Chondrocyte (in vitro differentiated cells): Measurements from ENCODE around the gene VARS1. TPM values are rescaled to one million over a fixed set of nuclear protein-coding genes. Genes with fewer than 3 reads are reported as not detected.

ENCODE experiments used
- DNase-seq: peaks from one replicate; pipeline ENCODE4 v3.0.0; 2021; ENCODE audit warnings: mixed read lengths, low spot score
- H3K27ac Mint-ChIP-seq: one replicate; pipeline ENCODE4 v1.8.0; 2021; ENCODE audit warnings: mild to moderate bottlenecking, moderate library complexity, mixed read lengths; ENCODE audit not compliant: unreplicated experiment
- H3K27me3 Mint-ChIP-seq: 2 replicates; pipeline ENCODE4 v1.8.0; 2021; ENCODE audit warnings: low read depth, mixed read lengths
- H3K36me3 Mint-ChIP-seq: 2 replicates; pipeline ENCODE4 v1.8.0; 2021; ENCODE audit warnings: low read depth, mixed read lengths
- H3K4me1 Mint-ChIP-seq: 2 replicates; pipeline ENCODE4 v1.8.0; 2021; ENCODE audit warnings: low read depth, mild to moderate bottlenecking, mixed read lengths
- H3K4me3 Mint-ChIP-seq: one replicate; pipeline ENCODE4 v1.8.0; 2021; ENCODE audit warnings: mild to moderate bottlenecking, moderate library complexity, mixed read lengths; ENCODE audit not compliant: unreplicated experiment
- H3K9me3 Mint-ChIP-seq: 2 replicates; pipeline ENCODE4 v1.8.0; 2021; ENCODE audit warnings: low read depth, mixed read lengths
- total RNA-seq: library from RNA; stranded (reverse); gene quantifications from 3 replicates; pipeline ENCODE4 v1.2.1, GENCODE V29; 2021
- TF ChIP-seq, protein P1 (sequence below): fragments of 200-600 bp; sonication (generic); IDR thresholded peaks from 2 replicates; pipeline ENCODE4 v1.5.0; 2021; ENCODE audit warnings: antibody characterized with exemption, mild to moderate bottlenecking, moderate library complexity

VARS1 gene
- total RNA-seq, 1 donor from 2014 or later, result 71.1 TPM

DNA sequence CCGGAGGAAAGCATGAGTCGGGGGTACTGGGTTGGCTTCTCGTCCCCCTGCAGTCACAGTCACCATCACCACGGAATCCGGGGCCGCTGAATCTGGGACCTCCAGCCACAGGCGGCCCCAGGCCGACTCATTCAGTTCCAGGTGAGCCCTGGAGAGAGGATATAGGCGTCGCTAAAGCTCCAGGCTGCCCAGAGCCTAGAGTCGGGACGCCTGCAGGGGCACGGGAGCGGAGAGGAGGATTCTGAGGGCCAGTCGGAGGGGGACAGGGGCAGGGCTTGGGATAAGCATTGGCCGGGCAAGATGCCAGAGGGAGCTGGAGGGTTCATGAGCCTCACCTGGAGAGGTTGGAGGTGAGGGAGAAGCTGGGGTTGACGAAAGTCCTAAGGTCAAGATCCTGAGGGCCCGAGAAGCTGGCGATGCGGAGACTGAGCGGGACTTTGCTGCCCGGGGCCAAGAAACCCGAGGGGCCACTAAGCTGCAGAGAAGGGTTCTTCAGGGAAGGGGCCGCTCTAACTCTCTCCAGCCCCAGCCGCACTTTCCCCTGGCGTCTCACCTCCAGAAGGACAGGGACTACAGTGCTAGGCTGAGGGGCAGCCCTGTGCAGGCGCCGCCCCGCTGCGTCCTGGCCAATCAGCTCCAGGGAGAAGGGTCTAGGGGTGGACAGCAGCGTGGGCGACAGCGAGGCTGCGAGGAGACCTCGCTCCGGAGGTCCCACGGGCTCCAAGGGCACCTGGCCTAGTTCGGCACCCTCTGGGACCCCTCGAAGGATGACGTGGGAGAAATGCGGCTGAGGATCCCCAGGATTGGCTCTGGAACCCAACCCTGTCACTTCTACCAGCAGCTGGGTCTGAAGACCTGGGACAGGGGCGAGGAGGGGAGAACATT lies 29.4 kb downstream of the VARS1 start:
- no peak overlapping the region for H3K27ac Mint-ChIP-seq
- peaks cover 10% of the 10 kb centered on the region for H3K4me1 Mint-ChIP-seq
- H3K4me3 Mint-ChIP-seq, result no peak overlapping the region
- H3K9me3 Mint-ChIP-seq, result no peaks in the 10 kb centered on the region
- no peaks in the 10 kb centered on the region for H3K27me3 Mint-ChIP-seq
- no peak for DNase-seq
- TF ChIP-seq, protein P1, sequence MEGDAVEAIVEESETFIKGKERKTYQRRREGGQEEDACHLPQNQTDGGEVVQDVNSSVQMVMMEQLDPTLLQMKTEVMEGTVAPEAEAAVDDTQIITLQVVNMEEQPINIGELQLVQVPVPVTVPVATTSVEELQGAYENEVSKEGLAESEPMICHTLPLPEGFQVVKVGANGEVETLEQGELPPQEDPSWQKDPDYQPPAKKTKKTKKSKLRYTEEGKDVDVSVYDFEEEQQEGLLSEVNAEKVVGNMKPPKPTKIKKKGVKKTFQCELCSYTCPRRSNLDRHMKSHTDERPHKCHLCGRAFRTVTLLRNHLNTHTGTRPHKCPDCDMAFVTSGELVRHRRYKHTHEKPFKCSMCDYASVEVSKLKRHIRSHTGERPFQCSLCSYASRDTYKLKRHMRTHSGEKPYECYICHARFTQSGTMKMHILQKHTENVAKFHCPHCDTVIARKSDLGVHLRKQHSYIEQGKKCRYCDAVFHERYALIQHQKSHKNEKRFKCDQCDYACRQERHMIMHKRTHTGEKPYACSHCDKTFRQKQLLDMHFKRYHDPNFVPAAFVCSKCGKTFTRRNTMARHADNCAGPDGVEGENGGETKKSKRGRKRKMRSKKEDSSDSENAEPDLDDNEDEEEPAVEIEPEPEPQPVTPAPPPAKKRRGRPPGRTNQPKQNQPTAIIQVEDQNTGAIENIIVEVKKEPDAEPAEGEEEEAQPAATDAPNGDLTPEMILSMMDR, result no peak
- H3K36me3 Mint-ChIP-seq, result peaks cover 2% of the 10 kb centered on the region

DNA sequence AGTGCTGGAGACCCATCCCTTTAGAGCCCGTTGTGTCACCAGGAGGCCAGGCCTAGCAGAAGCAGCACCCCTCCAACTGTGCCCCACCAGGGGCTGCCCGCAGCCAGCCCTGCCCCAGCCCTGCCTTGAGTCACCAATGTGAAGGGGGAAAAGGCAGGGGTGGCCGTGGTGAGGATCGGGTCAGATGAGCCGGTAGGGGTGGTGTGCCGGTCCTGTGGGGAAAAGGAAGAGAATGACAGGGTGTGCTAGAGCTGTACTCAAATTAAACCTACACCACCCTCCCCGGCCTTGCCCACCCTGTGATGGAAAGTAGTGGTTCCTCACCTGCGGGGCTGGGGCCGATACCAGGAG lies 30.0 kb downstream of the VARS1 start:
- TF ChIP-seq, protein P1, result no peak
- Mint-ChIP-seq H3K27me3 (no peaks in the 10 kb centered on the region), H3K4me1 (peaks cover 10% of the 10 kb centered on the region), H3K9me3 (no peaks in the 10 kb centered on the region), H3K36me3 (peaks cover 3% of the 10 kb centered on the region), H3K27ac (no peak overlapping the region), H3K4me3 (no peak overlapping the region)
- no peak for DNase-seq

DNA sequence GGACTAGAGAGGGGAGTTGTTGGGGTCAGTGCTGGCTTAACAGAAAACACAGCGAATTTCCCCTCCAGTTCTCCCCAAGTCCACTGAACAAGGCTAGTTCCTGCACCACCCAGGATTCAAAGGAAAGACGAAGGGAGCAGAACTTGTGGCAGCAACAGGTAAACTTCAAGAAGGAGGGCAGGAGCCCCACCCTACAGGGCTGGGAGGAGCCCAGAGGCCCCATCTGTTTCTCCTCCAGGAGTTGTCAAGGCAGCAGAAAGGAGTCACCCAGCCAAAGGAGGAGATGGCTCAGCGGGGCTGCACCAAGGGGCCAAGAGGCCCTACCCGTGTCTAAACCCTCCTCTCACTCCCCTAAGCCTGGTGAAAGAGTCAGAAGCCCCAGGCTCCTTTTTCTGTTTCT lies 31.4 kb downstream of the VARS1 start:
- no peak overlapping the region for H3K27ac Mint-ChIP-seq
- peaks cover 6% of the 10 kb centered on the region for H3K36me3 Mint-ChIP-seq
- no peak overlapping the region for H3K4me3 Mint-ChIP-seq
- H3K4me1 Mint-ChIP-seq, result peaks cover 10% of the 10 kb centered on the region
- DNase-seq, result no peak
- H3K27me3 Mint-ChIP-seq, result no peaks in the 10 kb centered on the region
- TF ChIP-seq, protein P1, result no peak
- no peaks in the 10 kb centered on the region for H3K9me3 Mint-ChIP-seq

DNA sequence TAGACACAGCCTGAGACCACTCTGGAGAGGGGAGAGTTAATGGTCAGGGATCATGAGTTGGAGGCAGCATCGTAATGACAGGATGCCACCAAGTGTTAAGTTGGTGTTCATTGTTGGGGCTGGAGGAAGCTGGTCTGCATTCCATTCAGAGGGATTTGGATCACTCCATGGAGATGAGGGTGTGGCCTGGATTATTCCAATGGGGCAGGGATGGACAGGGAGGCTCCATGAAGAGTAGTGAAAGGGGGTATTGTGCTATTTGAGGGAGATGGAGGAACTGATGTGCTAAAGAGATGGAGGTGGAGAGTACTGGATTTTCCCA lies 32.0 kb downstream of the VARS1 start:
- H3K27me3 Mint-ChIP-seq, result no peaks in the 10 kb centered on the region
- H3K4me3 Mint-ChIP-seq, result no peak overlapping the region
- peaks cover 10% of the 10 kb centered on the region for H3K4me1 Mint-ChIP-seq
- no peaks in the 10 kb centered on the region for H3K9me3 Mint-ChIP-seq
- TF ChIP-seq, protein P1, result peak; percentile 28
- H3K36me3 Mint-ChIP-seq, result peaks cover 6% of the 10 kb centered on the region
- DNase-seq, result no peak
- peak overlapping the region; percentile 39 for H3K27ac Mint-ChIP-seq

DNA sequence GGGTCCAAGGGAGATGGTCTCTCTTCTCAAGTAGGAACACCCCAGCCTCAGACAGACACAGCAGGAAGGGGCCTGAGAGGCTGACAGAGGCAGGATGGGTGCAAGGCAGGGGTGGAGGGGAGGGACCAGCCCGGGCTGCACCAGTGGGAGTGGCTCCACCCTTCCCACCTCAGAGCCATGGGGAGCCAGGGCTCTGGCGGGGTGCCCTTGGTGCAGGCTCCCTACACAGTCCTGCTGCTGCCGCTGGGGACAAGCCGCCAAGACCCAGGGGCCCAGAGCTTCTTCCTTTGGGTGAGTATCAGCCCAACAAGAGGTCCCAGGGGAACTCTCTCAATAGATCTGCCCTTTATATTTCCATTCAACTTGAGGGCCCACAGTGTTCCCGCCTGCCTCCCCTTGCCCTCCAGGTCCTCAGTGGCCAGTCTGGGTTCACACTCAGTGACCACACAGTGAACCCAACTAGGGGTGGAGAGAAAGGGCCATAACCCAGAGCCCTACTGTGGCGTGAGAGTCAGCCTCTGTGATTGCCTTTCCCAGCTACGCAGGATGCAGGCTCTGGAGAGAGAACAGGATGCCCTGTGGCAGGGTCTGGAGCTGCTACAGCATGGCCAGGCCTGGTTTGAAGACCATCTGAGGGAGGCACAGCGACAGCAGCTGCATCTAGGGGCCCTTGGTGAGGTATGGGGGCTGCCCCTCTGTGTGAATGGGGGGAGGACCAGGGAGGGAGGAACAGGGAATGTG lies 32.5 kb downstream of the VARS1 start:
- Mint-ChIP-seq H3K27me3 (no peaks in the 10 kb centered on the region), H3K4me1 (peaks cover 10% of the 10 kb centered on the region), H3K27ac (peak overlapping the region; percentile 39), H3K36me3 (peaks cover 6% of the 10 kb centered on the region), H3K4me3 (no peak overlapping the region), H3K9me3 (no peaks in the 10 kb centered on the region)
- TF ChIP-seq, protein P1, result no peak
- DNase-seq, result no peak
